HCT116 (cell line): ENCODE results near the gene WWOX.

ENCODE experiments used
- CTCF ChIP-seq, 3 experiments: fragments of 200-600 bp in 1 of 3; sonication (generic) in 1 of 3; IDR thresholded peaks in 2 of 3; conservative IDR thresholded peaks in 1 of 3; 2 replicates each; pipeline ENCODE4 v1.5.1; 2012 to 2017; ENCODE audit warnings: low read depth in 2 of 3, low read length in 2 of 3, antibody characterized with exemption in 1 of 3, borderline replicate concordance in 1 of 3, control low read depth in 1 of 3, mild to moderate bottlenecking in 1 of 3, mixed read lengths in 1 of 3, mixed run types in 1 of 3, moderate library complexity in 1 of 3; ENCODE audit not compliant: insufficient read depth in 1 of 3
- EGR1 ChIP-seq: IDR thresholded peaks from 2 replicates; pipeline ENCODE4 v1.6.1; 2012; ENCODE audit warnings: low read depth
- MAX ChIP-seq: IDR thresholded peaks from 2 replicates; pipeline ENCODE4 v1.6.1; 2012
- POLR2A ChIP-seq: IDR thresholded peaks from 2 replicates; pipeline ENCODE4 v1.7.0; 2011; ENCODE audit warnings: borderline replicate concordance; ENCODE audit not compliant: insufficient read depth, insufficient read length; ENCODE audit errors: extremely low read depth

GRCh38 chr16:78505544-78506366 lies 406.3 kb downstream of the WWOX start:
- TF ChIP-seq MAX = no peak
- TF ChIP-seq CTCF (IDR thresholded peaks at IDR 0.05 in 2 of 3, conservative IDR thresholded peaks at IDR 0.05 in 1 of 3; ENCODE audit: borderline replicate concordance in 1 of 3, insufficient read depth in 1 of 3, low read depth in 2 of 3, low read length in 2 of 3) = no peak
- TF ChIP-seq EGR1 = no peak
- TF ChIP-seq POLR2A = no peak
